M059J (cell line): ENCODE data around the gene C2orf72. TPM values are rescaled to one million over a fixed set of nuclear protein-coding genes. Genes with fewer than 3 reads are reported as not detected.

Experiments
- DNase-seq: peaks from one replicate; pipeline ENCODE4 v3.0.0-alpha.2; 2012; ENCODE audit warnings: low read depth
- total RNA-seq: library from RNA; depleted of rRNA; stranded (reverse); fragments of >200 nt; shearing (Covaris generic); gene quantifications from 2 replicates; pipeline ENCODE4 v1.2.3, GENCODE V29; 2014; rRNA removed

C2orf72 gene
- total RNA-seq, 1 experiment from 2014 or later: 1.1 TPM

GRCh38 chr2:231069379-231070054 is 32.2 kb downstream of the C2orf72 start:
- DNase-seq: no peak

GRCh38 chr2:231084565-231084964 is 47.2 kb downstream of the C2orf72 start:
- DNase-seq: no peak

GRCh38 chr2:231088754-231089153 is 51.4 kb downstream of the C2orf72 start:
- DNase-seq: no peak

GRCh38 chr2:231093933-231094332 is 56.6 kb downstream of the C2orf72 start:
- DNase-seq: no peak

- no peak for DNase-seq
Observed at GRCh38 chr2:231094736-231095346, 57.5 kb downstream of the C2orf72 start.

Other genes with a start within 250 kb of the C2orf72 start
- 86.5 and 126 TPM in 2 replicates for gene ITM2C, start 172.6 kb upstream of the C2orf72 start, total RNA-seq
- 0.79 TPM in 1 of 2 replicates, not detected in the other for gene GPR55, start 112.3 kb upstream of the C2orf72 start, total RNA-seq
- not detected in 2 replicates for gene SPATA3, start 41.4 kb upstream of the C2orf72 start, total RNA-seq
- gene PSMD1, start 19.3 kb downstream of the C2orf72 start, total RNA-seq: 81.2 and 109 TPM in 2 replicates
- not detected in 2 replicates for gene HTR2B, start 87.5 kb downstream of the C2orf72 start, total RNA-seq
- 48.5 and 68.2 TPM in 2 replicates for gene ARMC9, start 161.1 kb downstream of the C2orf72 start, total RNA-seq